ENCODE results near the gene KCNJ2.

- TF ChIP-seq CTCF (IDR thresholded peaks at IDR 0.05; ENCODE audit: low read depth, low read length, missing input control) = no peak
- no peak for TF ChIP-seq GABPA (IDR thresholded peaks at IDR 0.05 in 1 of 2, conservative IDR thresholded peaks at IDR 0.05 in 1 of 2)
- no peak for TF ChIP-seq NR2F2 (IDR thresholded peaks at IDR 0.05)
- no peak for TF ChIP-seq RAD21 (IDR thresholded peaks at IDR 0.05)
- no peak for TF ChIP-seq MAX (IDR thresholded peaks at IDR 0.05)
- no peak for TF ChIP-seq ATF3 (IDR thresholded peaks at IDR 0.05)
- TF ChIP-seq TAF1 (conservative IDR thresholded peaks at IDR 0.05) = no peak
- TF ChIP-seq REST (IDR thresholded peaks at IDR 0.05) = no peak
These were observed 44.6 kb upstream of the KCNJ2 start for GRCh38 chr17:70124723-70125122.
